Renal pelvis (tissue), 3 donors: ENCODE measurements around the gene DUSP18. TPM values are rescaled to one million over a fixed set of nuclear protein-coding genes. Genes with fewer than 3 reads are reported as not detected.

Experiments
- polyA plus RNA-seq, 3 donors: library from polyadenylated mRNA; unstranded; fragments of 120-200 nt; gene quantifications; one replicate each; pipeline ENCODE4 v1.2.1, GENCODE V29; 2013; ENCODE audit not compliant: insufficient read length in 3 of 3

DUSP18 gene
- polyA plus RNA-seq, 3 donors, result 6.0 to 13.5 (median 8.8) TPM

Other genes with a start within 250 kb of the DUSP18 start
- gene MTFP1, start 242.1 kb downstream of the DUSP18 start, polyA plus RNA-seq, result 10 to 100 TPM; 12.0 to 15.6 (median 13.8) TPM
- gene SEC14L3, start 195.9 kb downstream of the DUSP18 start, polyA plus RNA-seq, result under 1 TPM in 1 of 3 donors, not detected in 2; 0.13 TPM
- 1 to 10 TPM in 1 of 3 donors, under 1 TPM in 2; 0.54 to 1.2 (median 0.58) TPM for gene SEC14L4, start 162.2 kb downstream of the DUSP18 start, polyA plus RNA-seq
- 10 to 100 TPM in 2 of 3 donors, 1 to 10 TPM in 1; 7.8 to 16.3 (median 11.0) TPM for gene SEC14L6, start 121.1 kb downstream of the DUSP18 start, polyA plus RNA-seq
- 10 to 100 TPM; 28.5 to 44.6 (median 36.9) TPM for gene GAL3ST1, start 93.2 kb downstream of the DUSP18 start, polyA plus RNA-seq
- 10 to 100 TPM; 74.3 to 88.6 (median 81.8) TPM for gene PES1, start 76.0 kb downstream of the DUSP18 start, polyA plus RNA-seq
- gene TCN2, start 60.7 kb downstream of the DUSP18 start, polyA plus RNA-seq, result 10 to 100 TPM; 64.4 to 73.5 (median 70.3) TPM
- gene SLC35E4, start 32.1 kb downstream of the DUSP18 start, polyA plus RNA-seq, result 1 to 10 TPM; 1.9 to 2.4 (median 1.9) TPM
- 1 to 10 TPM; 5.6 to 6.7 (median 5.9) TPM for gene OSBP2, start 27.0 kb upstream of the DUSP18 start, polyA plus RNA-seq